Right lobe of liver (tissue), 4 donors: ENCODE results near the gene MAGEA9.

Source experiments
- POLR2A ChIP-seq: fragments of 450-650 bp; IDR thresholded peaks from one replicate; pipeline ENCODE4 v1.6.1; 2017; ENCODE audit warnings: antibody characterized with exemption, mild to moderate bottlenecking
- TF ChIP-seq, protein P1 (sequence below), 4 donors: fragments of 200-600 bp in 3 of 4; fragments of 450-650 bp in 1 of 4; IDR thresholded peaks; one replicate each; pipeline versions ENCODE4 v1.5.1 to v1.8.0; 2016 to 2022; ENCODE audit warnings: antibody characterized with exemption in 4 of 4, mild to moderate bottlenecking in 2 of 4
- donor health status: DM: no; HTN: no; CAD: no.
- donor health status: DM: no; HTN: no; CAD: no.
- donor health status: DM: no; HTN: yes; CAD: no.

DNA sequence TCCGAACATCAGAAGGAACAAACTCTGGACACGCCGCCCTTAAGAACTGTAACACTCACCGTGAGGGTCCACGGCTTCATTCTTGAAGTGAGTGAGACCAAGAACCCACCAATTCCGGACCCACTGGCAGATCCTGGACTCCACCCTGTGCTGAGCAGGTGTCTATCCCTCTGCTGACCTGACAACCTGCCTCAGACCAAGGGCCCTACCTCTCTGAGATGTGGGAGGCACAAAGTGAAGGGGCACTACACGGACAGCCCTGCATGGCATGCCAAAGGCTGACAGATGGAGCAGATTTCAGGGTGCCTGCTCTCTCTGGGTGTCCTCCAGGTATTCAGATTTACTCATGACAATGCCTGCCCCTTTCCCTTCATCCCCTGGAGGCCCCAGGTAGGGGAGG, 21.9 kb upstream of the MAGEA9 start:
- TF ChIP-seq, protein P1, sequence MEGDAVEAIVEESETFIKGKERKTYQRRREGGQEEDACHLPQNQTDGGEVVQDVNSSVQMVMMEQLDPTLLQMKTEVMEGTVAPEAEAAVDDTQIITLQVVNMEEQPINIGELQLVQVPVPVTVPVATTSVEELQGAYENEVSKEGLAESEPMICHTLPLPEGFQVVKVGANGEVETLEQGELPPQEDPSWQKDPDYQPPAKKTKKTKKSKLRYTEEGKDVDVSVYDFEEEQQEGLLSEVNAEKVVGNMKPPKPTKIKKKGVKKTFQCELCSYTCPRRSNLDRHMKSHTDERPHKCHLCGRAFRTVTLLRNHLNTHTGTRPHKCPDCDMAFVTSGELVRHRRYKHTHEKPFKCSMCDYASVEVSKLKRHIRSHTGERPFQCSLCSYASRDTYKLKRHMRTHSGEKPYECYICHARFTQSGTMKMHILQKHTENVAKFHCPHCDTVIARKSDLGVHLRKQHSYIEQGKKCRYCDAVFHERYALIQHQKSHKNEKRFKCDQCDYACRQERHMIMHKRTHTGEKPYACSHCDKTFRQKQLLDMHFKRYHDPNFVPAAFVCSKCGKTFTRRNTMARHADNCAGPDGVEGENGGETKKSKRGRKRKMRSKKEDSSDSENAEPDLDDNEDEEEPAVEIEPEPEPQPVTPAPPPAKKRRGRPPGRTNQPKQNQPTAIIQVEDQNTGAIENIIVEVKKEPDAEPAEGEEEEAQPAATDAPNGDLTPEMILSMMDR (IDR thresholded peaks at IDR 0.05), result no peak
- no peak for TF ChIP-seq POLR2A
